HG03108 (cell line): ENCODE measurements around the gene BCAN.
"Not testable (repeated sequence)": the region's sequence is repeated elsewhere in the genome, so short reads cannot be mapped to it uniquely, and the experiment has no call there.

ENCODE experiments used
- ATAC-seq: cut with Tn5 transposase; IDR thresholded peaks from one replicate; pipeline ENCODE4 v1.9.1; 2021; ENCODE audit warnings: moderate library complexity; ENCODE audit not compliant: unreplicated experiment

The BCAN gene, protein sequence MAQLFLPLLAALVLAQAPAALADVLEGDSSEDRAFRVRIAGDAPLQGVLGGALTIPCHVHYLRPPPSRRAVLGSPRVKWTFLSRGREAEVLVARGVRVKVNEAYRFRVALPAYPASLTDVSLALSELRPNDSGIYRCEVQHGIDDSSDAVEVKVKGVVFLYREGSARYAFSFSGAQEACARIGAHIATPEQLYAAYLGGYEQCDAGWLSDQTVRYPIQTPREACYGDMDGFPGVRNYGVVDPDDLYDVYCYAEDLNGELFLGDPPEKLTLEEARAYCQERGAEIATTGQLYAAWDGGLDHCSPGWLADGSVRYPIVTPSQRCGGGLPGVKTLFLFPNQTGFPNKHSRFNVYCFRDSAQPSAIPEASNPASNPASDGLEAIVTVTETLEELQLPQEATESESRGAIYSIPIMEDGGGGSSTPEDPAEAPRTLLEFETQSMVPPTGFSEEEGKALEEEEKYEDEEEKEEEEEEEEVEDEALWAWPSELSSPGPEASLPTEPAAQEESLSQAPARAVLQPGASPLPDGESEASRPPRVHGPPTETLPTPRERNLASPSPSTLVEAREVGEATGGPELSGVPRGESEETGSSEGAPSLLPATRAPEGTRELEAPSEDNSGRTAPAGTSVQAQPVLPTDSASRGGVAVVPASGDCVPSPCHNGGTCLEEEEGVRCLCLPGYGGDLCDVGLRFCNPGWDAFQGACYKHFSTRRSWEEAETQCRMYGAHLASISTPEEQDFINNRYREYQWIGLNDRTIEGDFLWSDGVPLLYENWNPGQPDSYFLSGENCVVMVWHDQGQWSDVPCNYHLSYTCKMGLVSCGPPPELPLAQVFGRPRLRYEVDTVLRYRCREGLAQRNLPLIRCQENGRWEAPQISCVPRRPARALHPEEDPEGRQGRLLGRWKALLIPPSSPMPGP

DNA sequence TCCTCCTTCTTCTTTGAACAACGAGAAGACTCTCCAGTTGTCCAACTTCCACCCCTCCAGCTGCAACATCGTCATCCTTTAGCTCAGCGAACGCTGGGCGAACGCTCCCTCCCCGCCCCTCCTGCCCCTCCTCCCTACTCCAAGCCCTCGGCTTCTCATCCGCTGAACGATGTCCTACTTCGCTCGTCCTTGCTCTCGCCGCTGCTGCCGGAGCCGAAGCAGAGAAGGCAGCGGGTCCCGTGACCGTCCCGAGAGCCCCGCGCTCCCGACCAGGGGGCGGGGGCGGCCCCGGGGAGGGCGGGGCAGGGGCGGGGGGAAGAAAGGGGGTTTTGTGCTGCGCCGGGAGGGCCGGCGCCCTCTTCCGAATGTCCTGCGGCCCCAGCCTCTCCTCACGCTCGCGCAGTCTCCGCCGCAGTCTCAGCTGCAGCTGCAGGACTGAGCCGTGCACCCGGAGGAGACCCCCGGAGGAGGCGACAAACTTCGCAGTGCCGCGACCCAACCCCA is at the start of gene BCAN:
BCAN (plus strand) TSS at position 357 of the 504 bp plus-strand sequence. CDS start 3,938 bp downstream, outside the sequence.
- no peak for ATAC-seq

DNA sequence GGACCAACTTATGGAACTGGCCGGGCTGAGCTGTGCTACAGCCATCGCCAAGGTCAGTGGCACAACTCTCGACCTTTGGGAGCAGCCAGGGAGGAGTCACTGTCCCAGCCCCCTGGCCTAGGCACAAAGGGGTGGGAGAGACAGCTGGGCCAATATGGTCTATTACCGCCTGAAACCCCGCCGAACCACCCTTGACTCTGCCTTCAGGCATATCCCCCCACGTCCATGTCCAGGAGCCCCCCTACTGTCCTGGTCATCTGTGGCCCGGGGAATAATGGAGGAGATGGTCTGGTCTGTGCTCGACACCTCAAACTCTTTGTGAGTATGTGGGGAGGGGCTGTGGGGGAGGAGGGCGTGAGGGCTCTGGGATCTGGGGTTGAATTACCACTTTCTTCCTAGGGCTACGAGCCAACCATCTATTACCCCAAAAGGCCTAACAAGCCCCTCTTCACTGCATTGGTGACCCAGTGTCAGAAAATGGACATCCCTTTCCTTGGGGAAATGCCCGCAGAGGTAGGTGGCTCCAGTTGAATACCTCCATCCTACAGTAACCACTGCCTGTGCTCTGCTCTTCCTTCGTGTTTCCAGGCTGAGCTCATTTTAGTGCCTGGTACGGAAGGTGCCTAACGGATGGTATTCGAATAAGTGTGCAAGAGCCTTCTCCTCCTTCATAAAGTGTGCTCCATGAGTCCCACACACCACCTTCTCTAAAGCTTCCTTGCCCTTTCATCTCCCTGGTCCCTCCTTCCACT is 49.6 kb upstream of the BCAN start:
- ATAC-seq = no peak

DNA sequence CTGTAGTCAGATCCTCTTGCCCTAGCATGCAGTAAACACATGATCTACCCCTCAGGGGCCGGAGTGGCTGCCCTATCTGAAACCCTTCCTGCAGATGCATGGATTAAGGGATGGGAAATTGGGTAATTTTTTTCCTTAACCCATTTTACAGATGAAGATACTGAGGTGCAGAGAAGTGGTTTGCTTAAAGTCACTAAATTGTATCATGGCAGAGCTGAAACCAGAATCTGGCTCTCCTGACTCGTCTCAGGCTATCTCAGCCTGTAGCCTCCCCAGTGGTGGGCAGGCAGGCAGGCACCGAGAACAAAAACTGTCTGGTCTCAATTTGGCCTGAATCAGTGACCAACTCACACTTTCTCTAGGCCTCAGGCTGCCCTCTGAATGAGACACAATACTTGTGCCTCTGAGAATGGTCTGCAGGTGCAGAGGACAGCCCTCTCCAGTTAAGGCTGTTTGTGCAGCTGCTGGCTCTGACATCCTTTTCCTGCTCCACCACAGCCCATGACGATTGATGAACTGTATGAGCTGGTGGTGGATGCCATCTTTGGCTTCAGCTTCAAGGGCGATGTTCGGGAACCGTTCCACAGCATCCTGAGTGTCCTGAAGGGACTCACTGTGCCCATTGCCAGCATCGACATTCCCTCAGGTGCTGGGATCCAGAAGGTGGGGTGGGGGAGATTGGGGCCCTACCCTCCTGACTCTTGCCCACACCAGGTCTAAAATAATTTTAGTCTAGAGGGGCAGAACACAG is 48.8 kb upstream of the BCAN start:
- ATAC-seq = no peak

DNA sequence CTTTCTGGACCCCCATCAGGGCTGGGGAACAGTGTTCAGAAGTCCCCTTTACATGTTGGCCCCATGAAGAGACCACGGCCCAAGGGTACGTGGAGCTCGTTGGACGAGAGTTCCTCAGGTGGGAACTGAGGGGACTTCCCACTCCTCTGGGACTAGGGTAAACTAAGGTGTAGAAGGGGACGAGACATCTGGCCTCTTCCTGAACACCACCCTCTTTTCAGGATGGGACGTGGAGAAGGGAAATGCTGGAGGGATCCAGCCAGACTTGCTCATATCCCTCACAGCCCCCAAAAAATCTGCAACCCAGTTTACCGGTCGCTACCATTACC is 48.3 kb upstream of the BCAN start:
- no peak for ATAC-seq

DNA sequence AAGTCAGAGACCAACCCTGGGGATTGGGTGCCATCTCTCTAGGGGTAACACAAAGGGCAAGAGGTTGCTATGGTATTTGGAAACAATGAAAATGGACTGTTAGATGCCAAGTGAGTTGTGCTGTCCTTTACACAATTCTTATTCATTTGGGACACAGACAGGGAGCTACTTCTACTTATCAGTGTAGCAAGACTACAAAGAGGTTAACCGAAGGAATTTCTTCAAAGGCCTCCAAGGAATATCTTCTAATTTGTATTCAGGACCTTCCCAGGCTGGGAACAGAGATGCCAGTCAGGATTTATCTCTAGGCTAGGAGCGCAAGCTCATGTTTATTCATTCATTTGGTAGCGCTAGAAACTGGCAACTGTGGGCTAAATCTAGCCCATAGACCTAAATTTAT is 47.7 kb upstream of the BCAN start:
- ATAC-seq = no peak

DNA sequence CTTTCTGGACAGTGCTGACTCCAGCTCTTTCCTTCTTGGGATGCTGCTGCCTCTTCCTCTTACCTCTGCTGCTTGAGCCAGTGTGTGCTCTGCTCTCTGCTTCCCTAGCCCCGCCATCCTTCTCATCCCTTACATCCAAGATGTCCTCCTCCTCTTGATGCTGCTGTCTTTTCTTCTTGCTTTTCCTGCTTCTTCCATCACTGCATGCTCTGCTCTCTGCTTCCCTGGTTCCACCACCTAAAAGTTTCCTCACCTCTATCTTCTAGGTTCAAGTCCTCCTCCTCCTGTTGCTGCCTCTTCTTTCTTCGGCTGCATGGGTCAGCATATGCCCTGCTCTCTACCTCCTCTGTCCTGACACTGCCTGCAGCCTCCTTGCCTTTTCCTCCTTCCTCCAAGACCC is 46.9 kb upstream of the BCAN start:
- ATAC-seq = no peak

DNA sequence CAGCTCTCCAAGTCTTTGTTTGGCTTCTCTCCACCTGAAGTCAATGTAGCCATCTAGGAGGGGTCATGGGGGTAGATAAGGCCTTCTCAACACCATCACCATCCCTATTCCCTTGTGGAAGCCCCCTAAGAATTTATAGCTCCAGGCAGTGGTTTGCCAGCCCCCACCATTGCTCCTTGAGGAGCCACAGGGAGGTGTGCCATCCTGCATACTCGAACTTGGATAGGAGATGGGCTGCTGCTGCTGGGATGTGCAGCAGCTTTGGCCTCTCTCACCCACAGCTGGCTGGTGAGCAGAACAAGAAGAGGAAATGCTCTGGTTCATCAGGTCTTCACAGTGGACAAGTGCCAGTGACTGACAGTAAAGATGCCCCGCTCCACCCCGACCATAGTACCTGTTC is 45.5 kb upstream of the BCAN start:
- no peak for ATAC-seq

DNA sequence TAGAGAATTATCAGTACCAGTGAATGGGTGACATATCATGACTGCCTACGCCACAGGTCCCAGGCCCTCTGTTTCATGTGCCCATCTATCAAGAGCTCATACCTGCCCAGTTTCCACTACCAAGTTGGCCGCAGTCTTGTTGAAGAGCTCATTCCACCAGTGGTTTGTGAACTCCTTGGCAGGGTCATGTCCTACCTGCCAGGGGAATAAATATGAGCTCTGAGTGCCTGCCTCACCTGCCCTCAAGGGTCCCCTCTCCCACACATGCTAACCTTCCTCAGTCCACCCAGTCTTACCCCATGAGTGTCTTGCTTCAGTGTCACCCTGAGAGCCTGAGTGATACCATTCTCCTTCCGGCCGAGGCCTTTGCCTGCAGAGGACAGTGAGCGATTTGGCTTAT is 43.8 kb upstream of the BCAN start:
- ATAC-seq = no peak

DNA sequence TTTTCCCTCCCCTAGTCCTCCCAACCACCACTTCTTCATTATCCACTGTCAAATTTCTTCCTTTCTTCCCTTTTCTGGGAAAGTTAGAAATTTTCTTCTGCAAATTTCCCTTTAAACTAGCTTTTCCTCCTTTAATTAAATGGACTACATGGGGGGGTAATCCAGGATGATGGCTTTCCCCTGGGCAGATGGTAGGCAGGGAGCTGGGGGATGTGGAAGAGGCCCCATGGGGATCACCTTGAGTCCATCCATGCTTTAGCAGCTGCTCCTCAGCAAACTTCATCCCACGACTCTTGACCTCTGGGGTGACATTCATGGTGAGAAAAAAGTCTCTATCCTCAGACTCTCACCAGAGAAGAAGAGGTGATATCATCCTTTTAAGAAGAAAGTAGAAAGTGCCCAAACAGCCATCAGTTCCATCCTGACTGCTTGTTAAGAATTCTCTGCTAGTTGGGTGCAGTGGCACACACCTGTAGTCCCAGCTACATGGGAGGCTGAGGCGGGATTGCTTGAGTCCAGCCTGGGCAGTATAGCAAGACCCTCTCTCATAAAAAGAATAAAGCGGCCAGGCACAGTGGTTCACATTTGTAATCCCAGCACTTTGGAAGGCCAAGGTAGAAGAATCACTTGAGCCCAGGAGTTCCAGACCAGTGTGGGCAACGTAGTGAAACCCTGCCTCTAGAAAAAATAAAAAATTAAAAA is 43.0 kb upstream of the BCAN start:
- no peak for ATAC-seq

DNA sequence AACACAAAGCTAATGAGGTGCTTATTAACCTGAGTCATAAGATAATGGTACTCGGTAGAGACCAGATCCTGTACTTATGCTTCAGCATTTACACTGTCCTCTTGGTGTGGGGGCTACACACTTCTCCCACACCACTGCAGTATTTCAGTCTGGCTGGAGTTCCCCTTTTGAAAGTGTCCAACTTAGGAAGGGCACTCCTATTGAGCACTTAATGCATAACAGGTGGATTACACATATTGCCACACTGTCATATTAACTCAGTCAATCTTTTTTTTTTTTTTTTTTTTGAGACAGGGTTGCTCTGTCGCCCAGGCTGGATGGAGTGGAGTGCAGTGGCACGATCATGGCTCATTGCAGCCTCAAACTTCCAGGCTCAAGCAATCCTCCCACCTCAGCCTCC is 42.1 kb upstream of the BCAN start:
- ATAC-seq = peak; percentile 43

DNA sequence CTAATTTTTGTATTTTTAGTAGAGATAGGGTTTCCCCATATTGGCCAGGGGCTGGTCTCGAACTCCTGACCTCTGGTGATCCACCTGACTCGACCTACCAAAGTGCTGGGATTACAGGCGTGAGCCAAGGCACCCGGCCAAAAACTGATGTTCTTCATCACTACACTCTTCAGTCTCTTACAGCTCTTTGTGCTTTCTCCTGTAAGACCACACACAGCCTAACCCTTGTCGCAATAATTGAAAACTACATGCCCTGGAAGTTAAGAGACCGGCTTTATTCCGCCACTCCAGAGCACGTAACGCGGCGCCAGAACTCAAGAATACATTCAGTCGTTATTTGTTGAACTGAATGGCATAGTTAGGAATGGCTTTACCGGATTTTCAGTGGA is 41.2 kb upstream of the BCAN start:
- ATAC-seq = no peak

DNA sequence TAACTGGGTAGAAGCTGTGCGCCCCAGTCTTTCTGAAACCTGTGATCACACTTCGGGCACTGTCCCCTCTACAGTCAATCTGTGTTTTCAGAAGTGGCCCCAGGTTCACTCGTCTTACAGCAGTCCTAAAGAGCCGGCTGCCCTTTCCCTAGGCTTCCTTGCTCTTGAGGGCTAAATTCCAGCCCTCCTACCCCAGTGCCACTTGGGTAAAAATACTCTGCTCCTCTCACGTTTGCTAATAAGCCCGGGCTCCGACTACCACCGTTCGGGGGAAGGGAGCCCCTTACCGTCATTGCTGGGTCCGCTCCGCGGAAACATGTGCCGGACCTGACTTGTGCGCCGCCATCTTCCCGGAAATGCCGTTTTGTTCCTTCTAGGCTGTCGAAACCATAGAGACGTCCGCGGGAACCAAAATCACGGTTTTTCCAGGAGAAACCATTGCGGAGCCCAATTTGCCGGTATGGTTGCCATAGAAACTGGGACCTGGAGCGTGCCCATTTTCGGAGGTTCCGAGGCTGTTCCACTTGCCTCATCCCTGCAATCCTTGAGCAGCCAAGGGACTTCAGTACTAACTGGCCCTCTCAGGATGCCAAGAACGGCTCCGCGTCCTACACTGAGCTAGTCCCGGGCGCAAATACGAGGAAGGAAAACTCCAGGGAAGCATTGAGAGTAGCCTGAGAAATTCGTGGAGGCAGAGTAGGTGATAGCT is 40.6 kb upstream of the BCAN start, which contains the start of gene GPATCH4:
GPATCH4 (minus strand) TSS at position 358 of the 709 bp plus-strand sequence.
- ATAC-seq = peak; percentile 60

DNA sequence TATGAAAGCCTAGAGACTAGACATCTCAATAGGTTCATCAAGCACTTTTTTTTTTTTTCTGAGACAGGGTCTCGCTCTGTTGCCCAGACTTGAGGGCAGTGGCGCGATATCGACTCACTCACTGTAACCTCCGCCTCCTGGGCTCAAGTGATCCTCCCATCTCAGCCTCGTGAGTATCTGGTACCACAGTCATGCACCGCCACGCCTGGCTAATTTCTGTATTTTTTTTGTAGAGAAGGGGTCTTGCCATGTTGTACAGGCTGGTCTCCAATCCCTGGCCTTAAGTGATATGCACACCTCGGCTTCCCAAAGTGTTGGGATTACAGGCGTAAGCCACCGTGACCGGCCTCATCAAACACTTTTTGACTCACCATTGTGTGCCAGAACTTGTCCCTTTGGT is 40.0 kb upstream of the BCAN start:
- no peak for ATAC-seq

DNA sequence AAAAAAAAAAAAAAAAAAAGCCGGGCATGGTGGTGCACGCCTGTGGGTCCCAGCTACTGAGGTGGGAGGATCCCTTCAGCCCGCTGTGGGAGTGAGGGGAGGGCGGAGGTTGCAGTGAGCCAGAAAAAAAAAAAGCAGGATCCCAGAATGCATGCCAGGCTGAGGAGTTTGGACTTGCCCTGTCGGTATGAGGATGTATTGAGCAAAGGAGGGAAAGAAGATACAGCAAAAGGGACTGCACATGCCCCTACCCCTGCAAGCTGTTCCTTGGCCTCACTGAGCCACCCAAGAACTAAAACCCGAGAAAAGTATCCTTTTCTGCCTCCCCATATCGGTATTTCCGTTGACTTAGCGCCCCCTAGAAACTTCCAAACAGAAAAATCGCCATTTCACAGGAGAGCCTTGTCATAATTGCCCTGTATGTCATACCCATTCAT is 39.3 kb upstream of the BCAN start:
- ATAC-seq = no peak

DNA sequence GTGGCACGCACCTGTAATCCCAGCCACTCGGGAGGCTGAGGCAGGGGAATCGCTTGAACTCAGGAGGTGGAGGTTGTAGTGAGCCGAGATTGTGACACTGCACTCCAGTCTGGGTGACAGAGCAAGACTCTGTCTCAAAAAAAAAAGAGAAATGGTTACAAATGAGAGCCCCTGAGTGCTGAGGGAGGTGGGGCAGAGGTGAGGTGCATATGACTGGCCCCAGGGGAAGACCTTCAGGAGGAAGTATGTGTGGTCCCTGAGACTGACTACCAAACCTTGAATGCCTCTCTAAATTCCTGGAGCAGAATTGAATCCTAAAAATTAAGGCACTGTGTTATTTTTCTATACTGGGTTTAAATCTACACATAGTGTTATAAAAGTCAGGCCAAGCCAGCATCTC is 34.6 kb upstream of the BCAN start:
- ATAC-seq = not testable (repeated sequence)

DNA sequence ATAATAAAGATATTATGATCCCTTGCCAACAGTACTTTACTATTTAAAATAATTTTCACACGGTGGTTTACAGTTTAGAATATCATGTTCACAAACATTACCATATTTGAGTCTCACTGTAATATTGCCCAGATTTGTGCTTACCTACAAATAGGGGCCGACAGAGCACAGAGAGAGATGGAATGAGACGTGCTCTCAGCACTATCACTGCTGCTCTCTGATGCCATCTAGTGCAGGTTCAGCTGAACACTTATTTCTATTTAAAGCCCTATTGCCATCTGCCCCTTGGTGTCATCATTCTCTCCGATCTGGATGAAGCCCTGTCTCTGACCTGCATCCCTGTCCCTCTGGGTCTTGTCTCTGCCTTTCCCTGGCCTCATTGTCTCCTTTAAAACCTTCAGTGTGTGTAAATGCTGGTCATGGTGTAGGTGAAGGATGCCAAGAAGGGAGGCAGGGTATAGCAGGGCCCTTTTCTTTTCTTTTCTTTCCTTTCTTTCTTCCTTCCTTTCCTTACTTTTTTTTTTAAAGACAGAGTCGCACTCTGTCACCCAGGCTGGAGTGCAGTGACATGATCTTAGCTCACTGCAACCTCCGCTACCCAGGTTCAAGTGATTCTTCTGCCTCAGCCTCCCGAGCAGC is 33.8 kb upstream of the BCAN start:
- ATAC-seq = peak; percentile 72

DNA sequence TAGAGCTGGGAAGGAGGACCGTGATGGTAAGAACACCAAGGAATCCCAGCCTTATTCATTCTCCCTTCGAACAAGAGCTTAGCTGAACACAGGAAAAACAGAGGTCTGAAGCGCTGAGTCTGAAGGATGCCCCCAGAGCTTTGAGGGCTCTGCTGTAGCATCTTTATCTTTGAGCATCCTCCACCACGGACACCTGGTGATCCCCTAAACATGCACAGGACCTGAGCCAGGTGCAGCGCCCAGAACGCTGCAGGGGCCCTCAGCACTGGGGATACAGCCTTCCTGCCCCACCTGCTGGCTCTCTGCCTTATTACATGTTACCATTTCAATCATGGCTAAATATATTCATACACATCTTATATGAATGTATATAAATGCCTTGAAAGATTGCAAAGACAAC is 32.9 kb upstream of the BCAN start:
- ATAC-seq = no peak

DNA sequence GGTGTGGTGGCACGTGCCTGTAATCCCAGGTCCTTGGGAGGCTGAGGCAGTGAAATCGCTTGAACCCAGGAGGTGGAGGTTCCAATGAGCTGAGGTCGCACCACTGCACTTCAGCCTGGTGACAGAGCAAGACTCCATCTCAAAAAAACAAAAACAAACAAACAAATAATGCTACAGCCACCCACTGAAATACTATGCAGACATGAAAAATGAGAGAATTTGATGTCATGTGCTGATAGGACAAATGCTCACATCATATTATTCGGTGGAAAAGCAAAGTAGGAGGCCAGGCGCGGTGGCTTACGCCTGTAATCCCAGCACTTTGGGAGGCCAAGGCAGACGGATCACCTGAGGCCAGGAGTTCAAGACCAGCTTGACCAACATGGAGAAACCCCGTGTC is 31.8 kb upstream of the BCAN start:
- not testable (repeated sequence) for ATAC-seq

DNA sequence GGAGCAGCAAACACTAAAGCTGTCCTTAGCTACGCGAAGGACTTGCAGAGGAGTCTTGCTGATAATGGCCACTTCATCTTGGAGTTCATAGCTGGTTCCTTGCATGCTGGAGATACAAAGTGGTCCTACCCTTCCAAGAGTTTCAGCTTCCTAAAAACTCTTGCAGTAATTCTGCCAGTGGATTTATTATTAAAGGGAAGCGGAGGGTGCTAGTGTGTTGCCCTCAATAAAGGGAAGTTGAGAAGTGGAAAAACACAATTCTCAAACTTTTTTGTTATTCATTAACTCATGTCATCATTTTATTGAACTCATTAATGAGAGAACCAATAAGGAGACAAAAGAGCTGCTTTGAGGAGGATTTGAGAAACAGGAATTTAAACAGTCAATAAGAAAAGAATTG is 29.3 kb upstream of the BCAN start:
- no peak for ATAC-seq
